Activated T-cell treated with anti-CD3 and anti-CD28 coated beads, Interleukin-2, amount 50 U/mL, for 4 hours (primary cell): ENCODE results near the gene DSTN. TPM values are rescaled to one million over a fixed set of nuclear protein-coding genes. Genes with fewer than 3 reads are reported as not detected.

Experiments used
- ATAC-seq, 2 donors: fragments of 200-7000 bp; cut with Tn5 transposase; one replicate each; pipeline ENCODE4 v1.10.0; 2021
- DNase-seq: peaks from one replicate; pipeline ENCODE4 v3.0.0-alpha.2; 2020
- H3K27me3 Mint-ChIP-seq: one replicate; pipeline ENCODE4 v1.8.0; 2021; ENCODE audit warnings: low read depth, mixed read lengths
- H3K36me3 Mint-ChIP-seq: one replicate; pipeline ENCODE4 v1.8.0; 2022; ENCODE audit warnings: mixed read lengths; ENCODE audit not compliant: insufficient read depth
- H3K4me1 Mint-ChIP-seq: one replicate; pipeline ENCODE4 v1.8.0; 2021; ENCODE audit warnings: low read depth, mixed read lengths
- H3K4me3 Mint-ChIP-seq: one replicate; pipeline ENCODE4 v1.8.0; 2021; ENCODE audit warnings: mild to moderate bottlenecking, moderate library complexity, mixed read lengths
- H3K9me3 Mint-ChIP-seq: one replicate; pipeline ENCODE4 v1.8.0; 2021; ENCODE audit warnings: mixed read lengths
- total RNA-seq, 3 donors: library from RNA; stranded (reverse); gene quantifications; one replicate each; pipeline ENCODE4 v1.2.1, GENCODE V29; 2021

The DSTN gene
- total RNA-seq, 3 donors from 2014 or later: 55.0 to 70.3 (median 63.6) TPM

DNA sequence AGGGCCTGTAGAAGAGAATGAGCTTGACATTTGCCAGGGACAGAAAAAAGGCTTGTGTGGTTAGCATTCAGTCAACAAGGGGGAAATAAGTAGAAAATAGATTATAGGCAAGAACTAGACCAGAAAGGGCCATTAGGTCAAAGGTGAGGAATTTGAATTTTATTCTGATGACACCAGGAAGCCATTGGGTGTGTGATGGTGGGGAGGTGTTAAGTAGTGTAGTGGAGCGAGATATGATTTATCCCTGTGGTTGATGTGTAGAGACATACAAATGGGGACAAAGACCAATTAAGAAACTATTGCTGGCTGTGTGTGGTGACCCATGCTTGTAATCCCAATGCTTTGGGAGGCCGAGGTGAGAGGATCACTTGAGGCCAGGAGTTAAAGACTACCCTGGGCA is 11.0 kb downstream of the DSTN start:
- H3K9me3 Mint-ChIP-seq: no peaks in the 10 kb centered on the region
- ATAC-seq (no peak), DNase-seq (no peak)
- no peak overlapping the region for H3K4me3 Mint-ChIP-seq
- peaks cover 10% of the 10 kb centered on the region for H3K36me3 Mint-ChIP-seq
- H3K27me3 Mint-ChIP-seq: no peaks in the 10 kb centered on the region
- H3K4me1 Mint-ChIP-seq: peaks cover 38% of the 10 kb centered on the region

DNA sequence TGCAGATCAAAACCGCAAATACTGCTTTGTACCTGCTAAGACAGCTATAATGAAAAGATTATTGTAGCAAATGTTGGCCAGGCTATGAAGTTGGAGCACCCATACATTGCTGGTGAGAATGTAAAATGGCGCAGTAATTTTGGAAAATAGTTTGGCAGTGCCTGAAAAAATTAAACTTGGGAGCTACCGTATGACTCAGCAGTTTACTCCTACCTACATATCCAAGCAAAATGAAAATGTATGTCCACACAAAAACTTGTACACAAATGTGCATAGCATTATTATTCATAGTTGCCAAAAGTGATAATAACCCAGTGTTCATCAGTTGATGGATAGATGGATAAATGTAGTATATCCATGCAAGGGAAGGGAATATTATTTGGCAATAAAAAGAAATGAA is 13.3 kb downstream of the DSTN start:
- Mint-ChIP-seq H3K4me1 (peaks cover 47% of the 10 kb centered on the region), H3K9me3 (no peaks in the 10 kb centered on the region), H3K36me3 (peaks cover 7% of the 10 kb centered on the region), H3K27me3 (no peaks in the 10 kb centered on the region), H3K4me3 (no peak overlapping the region)
- no peak for DNase-seq
- no peak for ATAC-seq

DNA sequence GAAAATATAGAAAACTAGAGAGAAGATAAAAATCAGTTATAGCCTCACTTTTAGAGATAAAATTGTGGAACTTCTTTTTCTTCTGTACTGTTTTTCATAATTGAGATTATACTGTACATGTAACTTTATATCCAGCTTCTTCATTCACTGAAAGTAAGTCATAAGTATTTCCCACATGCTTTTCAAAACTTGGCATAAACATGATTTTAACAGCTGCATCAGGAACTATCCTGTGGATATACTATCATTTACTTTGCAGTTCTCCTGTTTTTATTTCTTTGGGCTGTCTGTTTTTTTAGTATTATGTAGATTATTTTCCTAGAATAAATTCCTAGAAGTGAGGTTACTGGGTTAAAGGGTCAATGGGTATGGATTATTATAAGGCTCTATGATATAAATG is 14.8 kb downstream of the DSTN start:
- Mint-ChIP-seq H3K9me3 (no peaks in the 10 kb centered on the region), H3K27me3 (no peaks in the 10 kb centered on the region), H3K4me1 (peaks cover 38% of the 10 kb centered on the region), H3K4me3 (no peak overlapping the region), H3K36me3 (peaks cover 7% of the 10 kb centered on the region)
- DNase-seq (no peak), ATAC-seq (no peak)

DNA sequence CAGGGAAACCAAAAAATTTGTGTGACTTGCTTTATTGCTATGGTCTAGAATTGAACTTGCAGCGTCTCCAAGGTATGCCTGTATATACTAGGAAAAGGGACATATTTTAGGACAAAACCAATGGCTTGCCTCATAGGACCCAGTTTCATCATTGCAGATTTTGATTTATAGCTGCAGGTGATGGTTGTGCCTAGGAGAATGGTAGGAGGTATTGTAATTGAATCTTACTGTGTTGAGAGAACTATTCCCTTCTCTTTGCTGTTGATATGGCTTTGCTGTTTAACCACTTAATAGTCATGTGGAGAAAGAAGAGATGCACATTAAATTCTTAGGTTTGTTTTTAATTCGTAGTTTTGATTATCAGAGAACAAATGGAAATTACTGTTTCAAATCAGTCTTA is 16.4 kb downstream of the DSTN start:
- H3K4me1 Mint-ChIP-seq: peaks cover 30% of the 10 kb centered on the region
- no peaks in the 10 kb centered on the region for H3K27me3 Mint-ChIP-seq
- H3K36me3 Mint-ChIP-seq: peaks cover 5% of the 10 kb centered on the region
- DNase-seq (no peak), ATAC-seq (no peak)
- no peaks in the 10 kb centered on the region for H3K9me3 Mint-ChIP-seq
- H3K4me3 Mint-ChIP-seq: no peak overlapping the region

DNA sequence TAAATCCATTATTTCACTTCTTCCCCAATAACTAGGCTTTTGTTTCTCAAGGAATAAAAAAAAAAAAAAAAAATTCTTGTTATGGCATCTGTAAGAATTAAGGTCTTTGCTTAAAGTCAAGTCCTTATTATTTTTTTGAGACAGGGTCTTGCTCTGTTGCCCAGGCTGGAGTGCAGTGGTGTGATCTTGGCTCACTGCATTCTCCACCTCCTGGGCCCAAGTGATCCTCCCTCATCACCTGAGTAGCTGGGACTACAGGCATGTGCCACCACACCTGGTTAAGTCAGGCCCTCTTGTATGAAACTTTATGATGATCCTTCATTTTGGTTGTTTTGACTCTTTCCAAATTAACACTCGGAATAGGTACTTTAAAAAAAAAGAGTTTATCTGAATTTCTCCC is 17.3 kb downstream of the DSTN start:
- ATAC-seq: no peak
- Mint-ChIP-seq H3K27me3 (no peaks in the 10 kb centered on the region), H3K36me3 (peaks cover 8% of the 10 kb centered on the region), H3K4me1 (peaks cover 31% of the 10 kb centered on the region), H3K4me3 (no peak overlapping the region), H3K9me3 (no peaks in the 10 kb centered on the region)
- DNase-seq: no peak

DNA sequence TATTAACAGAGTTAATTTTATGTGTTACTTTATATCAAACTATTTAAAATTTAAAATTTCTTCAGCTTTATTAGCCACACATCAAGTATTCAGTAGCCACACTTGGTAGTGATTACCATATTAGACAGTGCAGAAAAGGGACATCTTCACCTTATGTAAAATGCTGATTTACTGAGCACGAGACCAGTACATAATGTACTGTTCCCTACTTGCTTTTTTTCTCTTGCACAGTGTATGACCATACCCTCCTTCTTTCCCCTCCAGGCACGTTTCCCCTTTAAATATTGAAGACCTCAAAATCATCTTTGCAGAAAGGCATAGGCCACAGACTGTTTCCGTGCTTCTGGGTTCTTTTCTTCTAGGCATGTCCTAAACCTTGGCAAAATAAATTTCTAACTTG is 17.9 kb downstream of the DSTN start:
- DNase-seq: no peak
- no peak for ATAC-seq
- Mint-ChIP-seq H3K9me3 (no peaks in the 10 kb centered on the region), H3K36me3 (peaks cover 10% of the 10 kb centered on the region), H3K4me1 (peaks cover 30% of the 10 kb centered on the region), H3K27me3 (no peaks in the 10 kb centered on the region), H3K4me3 (no peak overlapping the region)

DNA sequence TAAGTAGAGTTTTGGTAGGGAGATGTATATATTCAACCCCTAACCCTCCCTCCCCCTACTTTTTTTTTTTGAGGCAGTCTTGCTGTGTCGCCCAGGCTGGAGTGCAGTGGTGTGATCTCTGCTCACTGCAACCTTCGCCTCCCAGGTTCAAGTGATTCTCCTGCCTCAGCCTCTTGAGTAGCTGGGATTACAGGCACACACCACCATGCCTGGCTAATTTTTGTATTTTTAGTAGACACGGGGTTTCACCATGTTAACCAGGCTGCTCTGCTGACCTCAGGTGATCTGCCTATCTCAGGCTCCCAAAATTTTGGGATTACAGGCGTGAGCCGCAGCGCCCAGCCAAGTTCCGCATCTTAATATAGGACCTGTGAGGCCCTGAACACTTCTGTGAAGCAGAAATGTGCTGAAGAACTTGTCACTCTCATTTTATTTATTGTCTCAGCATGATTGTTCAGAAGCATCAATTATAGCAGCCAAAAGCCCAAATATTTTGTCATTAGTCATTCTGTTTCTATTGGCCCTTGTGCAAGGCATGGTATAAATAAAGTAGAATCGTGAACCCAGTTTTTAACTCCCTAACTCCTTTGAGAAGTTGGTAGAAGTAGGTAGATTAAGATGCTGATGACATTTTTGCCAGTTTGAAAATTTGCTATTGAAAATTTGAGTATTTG is 19.4 kb downstream of the DSTN start:
- Mint-ChIP-seq H3K4me1 (peaks cover 34% of the 10 kb centered on the region), H3K4me3 (no peak overlapping the region), H3K9me3 (no peaks in the 10 kb centered on the region), H3K27me3 (no peaks in the 10 kb centered on the region), H3K36me3 (peaks cover 8% of the 10 kb centered on the region)
- ATAC-seq (no peak), DNase-seq (no peak)

DNA sequence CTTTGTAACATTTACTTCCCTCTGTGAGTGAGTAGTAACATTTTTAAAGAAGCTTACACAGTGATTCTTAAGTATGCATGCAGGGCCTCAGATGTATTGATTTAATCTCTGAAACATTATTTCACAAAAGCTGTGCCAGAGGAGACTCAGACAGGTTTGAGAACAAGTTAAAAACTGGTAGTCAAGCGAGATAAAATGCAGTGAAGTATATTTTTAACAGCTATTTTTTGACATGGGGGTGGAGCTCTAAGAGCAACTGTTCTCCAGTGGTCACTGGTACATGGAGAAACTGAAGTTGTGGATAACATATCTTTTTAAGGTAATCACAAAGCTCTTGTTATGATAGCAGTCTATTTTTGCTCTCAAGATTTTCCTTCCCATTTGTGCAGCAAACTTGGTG is 20.4 kb downstream of the DSTN start:
- Mint-ChIP-seq H3K27me3 (no peaks in the 10 kb centered on the region), H3K4me1 (peaks cover 32% of the 10 kb centered on the region), H3K4me3 (no peak overlapping the region), H3K9me3 (no peaks in the 10 kb centered on the region), H3K36me3 (peaks cover 5% of the 10 kb centered on the region)
- no peak for ATAC-seq
- DNase-seq: no peak

DNA sequence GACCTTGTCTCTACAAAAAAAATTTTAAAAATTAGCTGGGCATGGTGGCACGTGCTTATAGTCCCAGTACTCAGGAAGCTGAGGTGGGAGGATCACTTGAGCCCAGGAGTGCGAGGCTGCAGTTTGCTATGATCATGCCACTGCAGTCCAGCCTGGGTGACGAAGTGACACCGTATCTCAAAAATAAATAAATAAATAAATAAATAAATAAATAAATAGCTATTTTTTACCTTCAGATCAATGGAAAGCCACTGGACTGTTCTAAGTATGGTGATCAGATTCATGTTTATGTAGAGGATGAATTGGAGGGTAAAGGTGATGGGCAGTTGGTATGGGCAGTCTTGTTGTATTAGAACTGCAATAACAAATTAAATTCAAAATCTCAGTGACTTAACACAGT is 24.0 kb downstream of the DSTN start:
- peaks cover 44% of the 10 kb centered on the region for H3K4me1 Mint-ChIP-seq
- peaks cover 26% of the 10 kb centered on the region for H3K36me3 Mint-ChIP-seq
- ATAC-seq (no peak), DNase-seq (no peak)
- H3K4me3 Mint-ChIP-seq: no peak overlapping the region
- H3K9me3 Mint-ChIP-seq: no peaks in the 10 kb centered on the region
- H3K27me3 Mint-ChIP-seq: no peaks in the 10 kb centered on the region

DNA sequence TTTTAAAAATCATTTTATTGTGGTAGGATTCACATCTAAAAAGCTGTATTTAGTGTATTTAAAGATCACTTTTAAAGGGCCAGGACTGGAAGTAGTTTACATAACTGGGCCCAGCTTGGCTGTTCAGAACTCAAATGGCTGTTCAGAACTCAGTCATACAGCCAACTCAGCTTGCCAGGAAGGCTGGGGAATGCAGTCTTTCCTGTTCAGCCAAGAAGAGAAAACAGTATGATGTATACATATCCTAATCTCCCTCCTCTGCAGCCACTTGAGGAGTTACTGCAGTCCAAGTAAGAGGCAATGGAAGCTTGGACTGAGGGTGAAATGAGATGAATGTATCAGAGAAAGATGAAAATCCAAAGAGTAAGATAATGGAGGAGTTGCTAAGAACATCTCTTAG is 24.6 kb downstream of the DSTN start:
- Mint-ChIP-seq H3K27me3 (no peaks in the 10 kb centered on the region), H3K4me3 (no peak overlapping the region), H3K9me3 (no peaks in the 10 kb centered on the region), H3K4me1 (peaks cover 49% of the 10 kb centered on the region), H3K36me3 (peaks cover 28% of the 10 kb centered on the region)
- DNase-seq (no peak), ATAC-seq (no peak)

DNA sequence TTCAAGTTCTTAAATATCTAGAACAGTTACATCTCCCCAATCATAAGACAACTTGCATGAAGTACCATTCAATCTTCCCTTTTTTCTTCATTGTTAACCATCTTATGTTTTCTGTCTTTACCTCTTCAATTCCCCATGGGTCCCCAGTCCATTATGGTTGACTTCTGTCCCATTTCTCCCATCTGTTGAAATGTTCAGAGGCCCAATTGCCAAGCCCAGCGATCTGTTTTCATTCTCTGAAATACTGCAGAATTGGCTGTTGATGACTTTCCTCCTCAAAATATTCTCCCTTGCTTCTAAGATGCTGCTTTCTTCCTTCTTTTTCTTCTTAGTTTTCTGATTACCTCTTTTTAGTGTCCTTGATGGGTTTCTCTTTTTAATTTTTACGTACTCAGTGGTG is 26.0 kb downstream of the DSTN start:
- no peaks in the 10 kb centered on the region for H3K9me3 Mint-ChIP-seq
- ATAC-seq (no peak), DNase-seq (no peak)
- H3K27me3 Mint-ChIP-seq: no peaks in the 10 kb centered on the region
- H3K4me1 Mint-ChIP-seq: peaks cover 47% of the 10 kb centered on the region
- H3K4me3 Mint-ChIP-seq: no peak overlapping the region
- H3K36me3 Mint-ChIP-seq: peaks cover 35% of the 10 kb centered on the region

DNA sequence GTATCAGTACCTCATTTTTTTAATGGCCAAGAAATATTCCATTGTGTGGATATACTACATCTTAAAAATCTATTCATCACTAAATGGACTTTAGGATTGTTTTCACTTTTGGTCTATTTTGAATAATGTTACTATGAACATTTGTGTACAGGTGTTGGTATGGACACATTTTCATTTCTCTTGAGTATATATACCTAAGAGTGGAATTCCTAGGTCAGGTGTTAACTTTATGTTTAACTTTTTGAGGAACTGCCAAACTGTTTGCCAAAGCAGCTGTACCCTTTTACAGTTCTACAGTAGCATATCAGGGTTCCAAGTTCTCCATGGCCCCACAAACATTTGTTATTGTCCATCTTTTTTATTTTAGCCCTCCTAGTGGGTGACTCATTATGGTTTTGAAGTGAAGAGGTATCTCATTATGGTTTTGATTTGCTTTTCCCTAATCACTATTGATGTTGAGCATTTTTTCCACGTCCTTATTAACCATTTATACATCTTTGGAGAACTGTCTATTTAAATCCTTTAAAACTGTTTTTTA is 28.2 kb downstream of the DSTN start:
- Mint-ChIP-seq H3K4me3 (no peak overlapping the region), H3K9me3 (no peaks in the 10 kb centered on the region), H3K36me3 (peaks cover 37% of the 10 kb centered on the region), H3K4me1 (peaks cover 44% of the 10 kb centered on the region), H3K27me3 (no peaks in the 10 kb centered on the region)
- no peak for DNase-seq
- no peak for ATAC-seq

DNA sequence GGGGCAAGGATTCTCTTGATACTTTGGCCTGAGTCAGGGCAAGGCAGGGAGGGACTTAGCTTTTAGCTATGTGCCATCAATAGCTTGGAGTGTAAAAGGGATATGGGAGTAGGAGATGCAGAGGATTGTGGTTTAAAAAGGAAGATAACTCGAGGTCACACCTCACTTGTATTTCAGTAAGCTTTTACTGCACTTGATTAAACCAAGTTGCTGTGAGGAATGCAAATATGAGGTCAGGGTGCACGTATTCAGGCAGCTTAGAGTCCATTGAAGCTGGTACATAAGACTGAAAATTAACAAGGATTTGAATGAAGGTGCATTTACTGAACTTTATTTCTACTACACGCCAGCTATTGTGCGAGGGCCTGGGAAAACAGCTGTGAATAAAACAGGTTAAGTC is 32.1 kb downstream of the DSTN start:
- H3K27me3 Mint-ChIP-seq: no peaks in the 10 kb centered on the region
- H3K4me1 Mint-ChIP-seq: peaks cover 19% of the 10 kb centered on the region
- H3K36me3 Mint-ChIP-seq: peaks cover 40% of the 10 kb centered on the region
- H3K4me3 Mint-ChIP-seq: no peak overlapping the region
- ATAC-seq (no peak), DNase-seq (no peak)
- no peaks in the 10 kb centered on the region for H3K9me3 Mint-ChIP-seq

DNA sequence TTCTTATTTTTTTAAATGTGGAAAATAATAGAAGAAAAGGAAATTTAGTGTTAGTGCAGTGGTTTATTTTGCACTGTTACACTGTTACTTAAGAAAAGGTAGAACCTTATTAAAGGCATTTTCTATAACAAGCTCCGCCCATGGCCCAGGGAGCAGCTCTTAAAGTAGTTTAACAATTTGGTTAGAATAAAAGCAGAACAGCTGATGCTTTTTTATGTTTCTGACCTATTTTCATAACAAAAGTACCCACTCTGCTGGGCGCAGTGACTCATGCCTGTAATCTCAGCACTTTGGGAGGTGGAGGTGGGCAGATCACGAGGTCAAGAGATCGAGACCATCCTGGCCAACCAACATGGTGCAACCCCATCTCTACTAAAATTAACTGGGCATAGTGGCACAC is 32.6 kb downstream of the DSTN start:
- ATAC-seq (no peak), DNase-seq (no peak)
- Mint-ChIP-seq H3K9me3 (no peaks in the 10 kb centered on the region), H3K4me1 (peaks cover 16% of the 10 kb centered on the region), H3K27me3 (no peaks in the 10 kb centered on the region), H3K36me3 (peaks cover 35% of the 10 kb centered on the region), H3K4me3 (no peak overlapping the region)

DNA sequence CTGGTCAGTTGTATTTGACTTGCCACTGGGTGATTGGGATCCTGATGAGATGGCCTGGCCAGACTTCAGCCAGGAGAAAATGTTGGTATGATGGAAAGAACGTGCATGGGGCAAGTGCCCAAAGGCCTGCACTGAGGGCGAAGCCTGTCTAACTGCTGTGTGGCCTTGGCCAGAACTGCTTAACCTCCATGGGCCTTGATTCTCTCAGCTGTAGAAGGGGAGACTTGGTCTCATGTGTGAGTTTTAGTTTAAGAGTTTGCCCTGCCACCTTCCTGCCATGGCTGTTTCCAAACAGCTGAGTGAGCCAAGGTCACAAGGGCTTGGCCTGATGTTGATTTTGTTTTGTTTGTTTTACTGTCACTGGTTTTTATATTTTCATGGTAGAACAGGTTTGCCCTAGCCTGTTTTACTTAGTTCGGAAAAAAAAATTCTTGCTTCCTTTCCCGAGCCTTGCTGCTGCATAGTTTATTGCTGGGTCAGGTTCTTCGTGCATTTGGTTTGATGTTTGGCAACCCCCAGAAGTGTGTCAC is 35.3 kb downstream of the DSTN start:
- ATAC-seq (no peak), DNase-seq (no peak)
- H3K36me3 Mint-ChIP-seq: peaks cover 30% of the 10 kb centered on the region

More for the DNA sequence above, 35.3 kb downstream of the DSTN start:
- no peaks in the 10 kb centered on the region for H3K9me3 Mint-ChIP-seq
- no peaks in the 10 kb centered on the region for H3K27me3 Mint-ChIP-seq
- no peak overlapping the region for H3K4me3 Mint-ChIP-seq
- H3K4me1 Mint-ChIP-seq: peaks cover 19% of the 10 kb centered on the region
